NCI-H510A treated with DMSO at 0.1 percent for 48 hours (cell line): Measurements from ENCODE around the gene EPHB2.

Source experiments
- DNase-seq: peaks from one replicate; lab custom pipeline; 2025; lab: John Stamatoyannopoulos, UW

Gene EPHB2

GRCh38 chr1:22883406-22883805, 172.8 kb downstream of the EPHB2 start:
- DNase-seq: no peak

GRCh38 chr1:22884806-22885530, 174.3 kb downstream of the EPHB2 start:
- DNase-seq: no peak

- DNase-seq: no peak
Observed at GRCh38 chr1:22886211-22886610, 175.6 kb downstream of the EPHB2 start.

GRCh38 chr1:22887491-22887890, 176.9 kb downstream of the EPHB2 start:
- DNase-seq: no peak

GRCh38 chr1:22888320-22889075, 177.9 kb downstream of the EPHB2 start:
- no peak for DNase-seq

- no peak for DNase-seq
Observed at GRCh38 chr1:22889213-22889827, 178.7 kb downstream of the EPHB2 start.

- DNase-seq: no peak
Observed at GRCh38 chr1:22892789-22893188, 182.2 kb downstream of the EPHB2 start.

GRCh38 chr1:22893292-22893691, 182.7 kb downstream of the EPHB2 start:
- DNase-seq: no peak

GRCh38 chr1:22895357-22895756, 184.7 kb downstream of the EPHB2 start:
- no peak for DNase-seq

- DNase-seq: no peak
Observed at GRCh38 chr1:22896184-22896583, 185.5 kb downstream of the EPHB2 start.

GRCh38 chr1:22900451-22900850, 189.8 kb downstream of the EPHB2 start:
- no peak for DNase-seq

- no peak for DNase-seq
Observed at GRCh38 chr1:22903113-22903512, 192.5 kb downstream of the EPHB2 start.

GRCh38 chr1:22906968-22907367, 196.3 kb downstream of the EPHB2 start:
- DNase-seq: no peak

GRCh38 chr1:22907528-22907927, 196.9 kb downstream of the EPHB2 start:
- DNase-seq: no peak

- no peak for DNase-seq
Observed at GRCh38 chr1:22908880-22909426, 198.3 kb downstream of the EPHB2 start.

- no peak for DNase-seq
Observed at GRCh38 chr1:22910286-22910685, 199.6 kb downstream of the EPHB2 start.

GRCh38 chr1:22910986-22911651, 200.5 kb downstream of the EPHB2 start:
- no peak for DNase-seq

GRCh38 chr1:22912311-22912710, 201.7 kb downstream of the EPHB2 start:
- DNase-seq: no peak

GRCh38 chr1:22913421-22914141, 202.9 kb downstream of the EPHB2 start:
- DNase-seq: no peak

GRCh38 chr1:22914156-22914555, 203.5 kb downstream of the EPHB2 start:
- DNase-seq: no peak

- no peak for DNase-seq
Observed at GRCh38 chr1:22914633-22915217, 204.1 kb downstream of the EPHB2 start.
